ENCODE measurements around the gene MAFF. TPM values are rescaled to one million over a fixed set of nuclear protein-coding genes. Genes with fewer than 3 reads are reported as not detected.

MAFF gene
- polyA plus RNA-seq, 3 donors = 2.5 to 3.2 (median 3.0) TPM

Other genes starting within 250 kb of the MAFF start
- 1 to 10 TPM; 6.4 to 7.0 (median 6.8) TPM for gene C22orf23, start 248.4 kb upstream of the MAFF start, polyA plus RNA-seq (ENCODE audit: insufficient read length in 3 of 3)
- 10 to 100 TPM; 63.5 to 87.3 (median 71.1) TPM for gene POLR2F, start 248.3 kb upstream of the MAFF start, polyA plus RNA-seq (ENCODE audit: insufficient read length in 3 of 3)
- gene SOX10, start 217.4 kb upstream of the MAFF start, polyA plus RNA-seq (ENCODE audit: insufficient read length in 3 of 3) = 1 to 10 TPM; 1.4 to 2.3 (median 1.5) TPM
- gene PICK1, start 144.6 kb upstream of the MAFF start, polyA plus RNA-seq (ENCODE audit: insufficient read length in 3 of 3) = 10 to 100 TPM; 34.8 to 43.7 (median 41.9) TPM
- gene SLC16A8, start 117.8 kb upstream of the MAFF start, polyA plus RNA-seq (ENCODE audit: insufficient read length in 3 of 3) = 1 to 10 TPM; 1.6 to 3.0 (median 2.1) TPM
- gene BAIAP2L2, start 91.3 kb upstream of the MAFF start, polyA plus RNA-seq (ENCODE audit: insufficient read length in 3 of 3) = 10 to 100 TPM in 2 of 3 donors, 1 to 10 TPM in 1; 6.9 to 13.3 (median 11.2) TPM
- gene PLA2G6, start 20.2 kb upstream of the MAFF start, polyA plus RNA-seq (ENCODE audit: insufficient read length in 3 of 3) = 10 to 100 TPM; 38.7 to 73.5 (median 56.5) TPM
- 10 to 100 TPM; 43.5 to 52.0 (median 45.4) TPM for gene TMEM184B, start 71.0 kb downstream of the MAFF start, polyA plus RNA-seq (ENCODE audit: insufficient read length in 3 of 3)
- 100 to 1,000 TPM; 136 to 196 (median 163) TPM for gene CSNK1E, start 115.4 kb downstream of the MAFF start, polyA plus RNA-seq (ENCODE audit: insufficient read length in 3 of 3)